ENCODE measurements around the gene USP33.
"Not testable (repeated sequence)": the region's sequence is repeated elsewhere in the genome, so short reads cannot be mapped to it uniquely, and the experiment has no call there.

USP33 gene

DNA sequence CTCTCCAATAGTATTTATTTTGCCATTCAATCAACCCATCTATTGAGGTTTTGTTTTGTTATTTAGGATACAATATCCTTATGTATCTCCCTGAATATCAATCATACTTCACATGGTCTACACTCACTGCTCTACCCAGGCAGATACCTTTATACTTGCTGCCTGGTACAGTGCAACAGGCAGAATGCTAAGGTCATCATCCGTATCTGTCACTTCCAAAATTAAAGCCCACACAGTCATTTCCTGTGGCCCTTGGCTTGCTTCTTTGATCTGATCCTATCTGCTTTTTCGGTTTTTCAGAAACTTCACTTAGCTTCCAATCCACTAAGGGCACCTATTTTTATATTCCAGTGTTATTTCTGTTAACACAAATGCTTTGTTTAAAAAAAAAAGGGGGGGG is 54.9 kb downstream of the USP33 start:
- in situ Hi-C loops (cut with MboI; ENCODE audit: low pct_unique_long_range_greater_than_20kb, low sequenced_read_pairs, unreplicated experiment), result no loop called here
- DNase-seq (ENCODE audit: low spot score), result no peak
- TF ChIP-seq, protein P1, sequence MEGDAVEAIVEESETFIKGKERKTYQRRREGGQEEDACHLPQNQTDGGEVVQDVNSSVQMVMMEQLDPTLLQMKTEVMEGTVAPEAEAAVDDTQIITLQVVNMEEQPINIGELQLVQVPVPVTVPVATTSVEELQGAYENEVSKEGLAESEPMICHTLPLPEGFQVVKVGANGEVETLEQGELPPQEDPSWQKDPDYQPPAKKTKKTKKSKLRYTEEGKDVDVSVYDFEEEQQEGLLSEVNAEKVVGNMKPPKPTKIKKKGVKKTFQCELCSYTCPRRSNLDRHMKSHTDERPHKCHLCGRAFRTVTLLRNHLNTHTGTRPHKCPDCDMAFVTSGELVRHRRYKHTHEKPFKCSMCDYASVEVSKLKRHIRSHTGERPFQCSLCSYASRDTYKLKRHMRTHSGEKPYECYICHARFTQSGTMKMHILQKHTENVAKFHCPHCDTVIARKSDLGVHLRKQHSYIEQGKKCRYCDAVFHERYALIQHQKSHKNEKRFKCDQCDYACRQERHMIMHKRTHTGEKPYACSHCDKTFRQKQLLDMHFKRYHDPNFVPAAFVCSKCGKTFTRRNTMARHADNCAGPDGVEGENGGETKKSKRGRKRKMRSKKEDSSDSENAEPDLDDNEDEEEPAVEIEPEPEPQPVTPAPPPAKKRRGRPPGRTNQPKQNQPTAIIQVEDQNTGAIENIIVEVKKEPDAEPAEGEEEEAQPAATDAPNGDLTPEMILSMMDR (IDR thresholded peaks at IDR 0.05; ENCODE audit: extremely low read depth, insufficient read depth, missing control alignments), result no peak

DNA sequence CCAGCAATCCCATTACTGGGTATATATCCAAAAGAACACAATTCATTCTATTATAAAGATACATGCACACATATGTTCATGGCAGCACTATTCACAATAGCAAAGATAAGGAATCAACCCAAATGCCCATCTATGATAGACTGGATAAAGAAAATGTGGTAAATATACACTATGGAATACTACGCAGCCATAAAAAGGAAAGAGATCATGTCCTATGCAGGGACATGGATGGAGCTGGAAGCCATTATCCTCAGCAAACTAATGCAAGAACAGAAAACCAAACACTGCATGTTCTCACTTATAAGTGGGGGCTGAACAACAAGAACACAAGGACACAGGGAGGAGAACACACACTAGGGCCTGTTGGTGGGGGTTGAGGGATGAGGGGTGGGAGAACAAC is 60.0 kb downstream of the USP33 start:
- in situ Hi-C loops (cut with MboI; ENCODE audit: low pct_unique_long_range_greater_than_20kb, low sequenced_read_pairs, unreplicated experiment); DNase-seq (ENCODE audit: low spot score): not testable (repeated sequence)

GRCh38 chr1:77697441-77697840 is 62.2 kb downstream of the USP33 start:
- in situ Hi-C loops (cut with MboI; ENCODE audit: low pct_unique_long_range_greater_than_20kb, low sequenced_read_pairs, unreplicated experiment), result no loop called here
- no peak for DNase-seq (ENCODE audit: low spot score)
- TF ChIP-seq, protein P1 (IDR thresholded peaks at IDR 0.05; ENCODE audit: extremely low read depth, insufficient read depth, missing control alignments), result no peak

DNA sequence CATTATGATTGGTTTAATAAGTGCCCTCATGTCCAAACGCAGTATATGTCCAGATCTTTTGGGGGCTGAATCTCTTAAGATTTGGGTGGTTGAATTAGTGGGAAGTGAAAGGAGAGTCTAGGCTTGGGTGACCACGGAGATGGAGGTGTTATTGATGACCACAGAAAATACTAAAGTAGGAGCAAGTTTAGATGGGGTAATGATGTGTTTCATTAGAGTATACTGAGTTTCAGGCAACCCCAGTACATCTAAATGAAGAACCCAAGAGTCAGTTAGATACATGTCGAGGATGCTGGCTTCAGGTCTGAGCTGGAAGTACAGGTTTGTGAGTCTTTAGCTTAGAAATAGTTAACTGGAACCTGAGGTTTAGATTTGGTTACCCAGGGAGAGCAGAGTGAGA is 70.7 kb downstream of the USP33 start:
- DNase-seq (ENCODE audit: low spot score), result peak; percentile 31
- TF ChIP-seq, protein P1 (IDR thresholded peaks at IDR 0.05; ENCODE audit: extremely low read depth, insufficient read depth, missing control alignments), result no peak
- in situ Hi-C loops (cut with MboI; ENCODE audit: low pct_unique_long_range_greater_than_20kb, low sequenced_read_pairs, unreplicated experiment), result no loop called here

DNA sequence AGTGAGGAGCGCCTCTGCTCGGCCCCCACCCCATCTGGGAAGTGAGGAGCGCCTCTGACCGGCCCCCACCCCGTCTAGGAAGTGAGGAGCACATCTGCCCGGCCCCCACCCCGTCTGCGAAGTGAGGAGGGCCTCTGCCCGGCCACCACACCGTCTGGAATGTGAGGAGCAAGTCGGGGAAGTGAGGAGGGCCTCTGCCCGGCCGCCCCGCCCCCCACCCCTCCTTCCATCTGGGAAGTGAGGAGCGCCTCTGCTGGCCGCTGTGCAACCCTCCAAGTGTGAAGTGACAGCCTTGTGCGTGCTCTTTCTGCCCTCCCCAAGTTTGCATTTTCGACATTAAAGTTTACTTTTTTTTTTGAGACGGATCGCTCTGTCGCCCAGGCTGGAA is 72.1 kb downstream of the USP33 start:
- TF ChIP-seq, protein P1 (IDR thresholded peaks at IDR 0.05; ENCODE audit: extremely low read depth, insufficient read depth, missing control alignments), result peak; percentile 43
- in situ Hi-C loops (cut with MboI; ENCODE audit: low pct_unique_long_range_greater_than_20kb, low sequenced_read_pairs, unreplicated experiment), result no loop called here
- DNase-seq (ENCODE audit: low spot score), result no peak

DNA sequence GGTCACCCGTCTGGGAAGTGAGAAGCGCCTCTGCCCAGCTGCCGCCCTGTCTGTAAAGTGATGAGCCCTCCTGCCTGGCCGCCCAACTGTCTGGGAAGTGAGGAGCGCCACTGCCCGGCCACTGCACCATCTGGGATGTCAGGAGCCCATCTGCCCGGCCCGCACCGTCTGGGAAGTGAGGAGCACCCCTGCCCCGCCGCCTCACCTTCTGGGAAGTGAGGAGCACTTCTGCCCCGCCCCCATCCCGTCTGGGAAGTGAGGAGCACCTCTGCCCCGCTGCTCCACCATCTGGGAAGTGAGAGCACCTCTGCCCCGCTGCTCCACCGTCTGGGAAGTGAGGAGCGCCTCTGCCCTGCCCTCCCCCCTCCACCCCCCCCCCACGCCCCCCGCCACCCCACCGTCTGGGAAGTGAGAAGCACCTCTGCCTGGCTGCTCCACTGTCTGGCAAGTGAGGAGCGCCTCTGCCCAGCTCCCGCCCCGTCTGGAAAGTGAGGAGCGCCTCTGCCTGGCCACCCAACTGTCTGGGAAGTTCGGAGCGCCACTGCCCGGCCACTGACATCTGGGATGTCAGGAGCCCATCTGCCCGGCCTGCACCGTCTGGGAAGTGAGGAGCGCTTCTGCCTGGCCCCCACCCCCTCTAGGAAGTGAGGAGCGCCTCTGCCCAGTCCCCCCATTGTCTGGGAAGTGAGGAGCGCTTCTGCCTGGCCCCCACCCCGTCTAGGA is 72.7 kb downstream of the USP33 start:
- TF ChIP-seq, protein P1 (IDR thresholded peaks at IDR 0.05; ENCODE audit: extremely low read depth, insufficient read depth, missing control alignments), result no peak
- DNase-seq (ENCODE audit: low spot score), result no peak
- in situ Hi-C loops (cut with MboI; ENCODE audit: low pct_unique_long_range_greater_than_20kb, low sequenced_read_pairs, unreplicated experiment), result no loop called here

DNA sequence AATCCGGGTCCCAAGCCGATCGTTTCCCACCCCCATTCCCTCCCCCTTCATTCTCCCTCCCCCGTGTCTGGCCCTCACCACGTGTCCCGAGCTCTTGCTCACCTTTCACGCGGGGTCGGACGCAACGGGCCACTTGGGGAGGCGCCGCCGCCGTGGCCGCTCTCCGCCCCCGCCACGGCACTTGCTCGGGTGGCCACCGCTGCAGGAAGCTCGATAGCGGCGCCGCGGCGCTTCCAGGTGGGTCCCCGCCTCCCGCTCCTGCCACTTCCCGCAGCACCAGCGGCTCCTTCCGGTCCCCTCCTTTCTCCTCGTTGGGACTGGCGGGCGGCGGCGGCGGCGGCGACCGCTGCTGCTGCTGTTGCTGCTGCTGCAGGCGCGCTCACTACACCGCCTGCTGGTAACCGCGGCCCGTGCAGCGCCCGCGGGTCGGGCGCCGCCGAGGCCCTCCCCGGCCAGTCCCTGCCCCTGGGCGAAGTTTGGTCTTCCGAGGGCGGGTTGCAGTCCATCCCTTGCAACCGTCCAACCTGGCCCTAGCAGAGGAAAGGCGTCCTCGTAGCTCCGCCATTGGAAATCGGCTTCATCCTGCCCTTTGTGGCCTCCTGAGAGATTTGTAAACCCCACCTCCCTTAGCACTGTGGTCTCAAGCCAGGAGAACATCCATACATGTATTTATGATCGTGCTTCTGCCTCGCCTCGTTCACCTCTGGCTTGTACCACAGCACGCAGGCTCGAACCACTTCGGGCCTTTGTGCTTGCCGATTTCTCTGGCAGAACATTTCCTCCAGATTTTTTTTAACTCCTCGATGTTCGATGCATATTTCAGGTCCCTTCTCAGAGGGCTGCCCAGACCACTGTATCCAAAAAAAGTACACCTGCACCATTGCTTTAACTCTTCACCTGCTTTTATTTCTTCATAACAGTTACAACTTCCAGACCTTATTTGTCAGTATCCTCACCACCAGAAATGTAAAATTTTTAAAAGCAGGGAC is 76.2 kb downstream of the USP33 start:
- in situ Hi-C loops (cut with MboI; ENCODE audit: low pct_unique_long_range_greater_than_20kb, low sequenced_read_pairs, unreplicated experiment), result no loop called here

More for the DNA sequence above, 76.2 kb downstream of the USP33 start:
- TF ChIP-seq, protein P1 (IDR thresholded peaks at IDR 0.05; ENCODE audit: extremely low read depth, insufficient read depth, missing control alignments), result peak; percentile 85
- peak; percentile 90 for DNase-seq (ENCODE audit: low spot score)

Measured in GM13977 (cell line).